GM21529 (cell line): ENCODE data around the gene KLHDC8A.

Experiments used
- ATAC-seq: cut with Tn5 transposase; IDR thresholded peaks from one replicate; pipeline ENCODE4 v1.9.1; 2021; ENCODE audit not compliant: unreplicated experiment

Gene KLHDC8A

GRCh38 chr1:205345761-205346160 is 11.0 kb downstream of the KLHDC8A start:
- no peak for ATAC-seq

- ATAC-seq = no peak
Measured at GRCh38 chr1:205344066-205344928, 12.4 kb downstream of the KLHDC8A start.

- no peak for ATAC-seq
Measured at GRCh38 chr1:205343431-205344065, 13.2 kb downstream of the KLHDC8A start.

GRCh38 chr1:205342986-205343385 is 13.7 kb downstream of the KLHDC8A start:
- ATAC-seq = no peak

- no peak for ATAC-seq
Measured at GRCh38 chr1:205340676-205341075, 16.0 kb downstream of the KLHDC8A start.

- peak; percentile 79 for ATAC-seq
Measured at GRCh38 chr1:205339717-205340116, 17.0 kb downstream of the KLHDC8A start.

GRCh38 chr1:205339197-205339702 is 17.5 kb downstream of the KLHDC8A start:
- ATAC-seq = no peak

- no peak for ATAC-seq
Measured at GRCh38 chr1:205338011-205338410, 18.7 kb downstream of the KLHDC8A start.

GRCh38 chr1:205337481-205337880 is 19.2 kb downstream of the KLHDC8A start:
- no peak for ATAC-seq

- peak; percentile 71 for ATAC-seq
Measured at GRCh38 chr1:205335692-205336091, 21.0 kb downstream of the KLHDC8A start.

GRCh38 chr1:205332015-205332791 is 24.5 kb downstream of the KLHDC8A start:
- ATAC-seq = no peak

GRCh38 chr1:205330150-205330549 is 26.6 kb downstream of the KLHDC8A start:
- ATAC-seq = no peak

- no peak for ATAC-seq
Measured at GRCh38 chr1:205329719-205330118, 27.0 kb downstream of the KLHDC8A start.

- no peak for ATAC-seq
Measured at GRCh38 chr1:205328476-205328875, 28.2 kb downstream of the KLHDC8A start.

- ATAC-seq = no peak
Measured at GRCh38 chr1:205326812-205327466, 29.8 kb downstream of the KLHDC8A start.

GRCh38 chr1:205325334-205325884 is 31.3 kb downstream of the KLHDC8A start:
- ATAC-seq = no peak

GRCh38 chr1:205324781-205325180 is 31.9 kb downstream of the KLHDC8A start:
- ATAC-seq = no peak

- no peak for ATAC-seq
Measured at GRCh38 chr1:205323794-205324193, 32.9 kb downstream of the KLHDC8A start.

GRCh38 chr1:205321959-205322283 is 34.8 kb downstream of the KLHDC8A start:
- ATAC-seq = no peak

GRCh38 chr1:205321162-205321958 is 35.4 kb downstream of the KLHDC8A start, which contains the start of gene NUAK2:
NUAK2 (minus strand) TSS chr1:205321745; CDS start chr1:205321628, 117 bp downstream.
- ATAC-seq = peak; percentile 82
